Left ventricle myocardium inferior (tissue), 1 donor: ENCODE data around the gene PAK6. TPM values are rescaled to one million over a fixed set of nuclear protein-coding genes. Genes with fewer than 3 reads are reported as not detected.
A peak's percentile ranks its signal among the peaks of the same experiment; 100 is the strongest.

Experiments
- DNase-seq: peaks from one replicate; pipeline ENCODE4 v3.0.0-alpha.2; 2020
- H3K27ac ChIP-seq: fragments of 200-600 bp; replicated peaks from 2 replicates; pipeline ENCODE4 v1.8.0; 2021
- H3K27me3 ChIP-seq: fragments of 200-600 bp; 2 replicates; pipeline ENCODE4 v1.8.0; 2021; ENCODE audit warnings: low read depth
- H3K36me3 ChIP-seq: fragments of 200-600 bp; 2 replicates; pipeline ENCODE4 v1.8.0; 2021
- H3K4me1 ChIP-seq: fragments of 200-600 bp; 2 replicates; pipeline ENCODE4 v1.8.0; 2021
- H3K4me3 ChIP-seq: fragments of 200-600 bp; 2 replicates; pipeline ENCODE4 v1.8.0; 2021; ENCODE audit warnings: mild to moderate bottlenecking, moderate library complexity
- H3K9me3 ChIP-seq: fragments of 200-600 bp; replicated peaks from 2 replicates; pipeline ENCODE4 v1.8.0; 2021
- CTCF ChIP-seq: fragments of 200-600 bp; IDR thresholded peaks from 2 replicates; pipeline ENCODE4 v1.8.0; 2021; ENCODE audit warnings: antibody characterized with exemption, mild to moderate bottlenecking, borderline replicate concordance
- intact Hi-C: fragments of 100-400 bp; cut with micrococcal nuclease; formaldehyde crosslinking; loops from one replicate; pipeline ENCODE4 v1.11.0; 2022
- total RNA-seq: library from RNA; stranded (reverse); fragmentation: NEBNext Ultra II Directional; extraction: Animal tissue kit (Norgen Biotek cat#: 25700); gene quantifications from one replicate; pipeline ENCODE4 v1.2.1, GENCODE V29; 2021
- donor health status: DM: no; HTN: yes; CAD: no; lungs with severe emphysema.

The PAK6 gene
- total RNA-seq, 1 donor from 2014 or later: 8.2 TPM

- no peak for TF ChIP-seq CTCF
- Histone ChIP-seq H3K9me3 (peaks cover 21% of the 10 kb centered on the region), H3K27ac (peak overlapping the region; percentile 73), H3K4me3 (no peak overlapping the region), H3K27me3 (peaks cover 16% of the 10 kb centered on the region), H3K4me1 (peaks cover 50% of the 10 kb centered on the region), H3K36me3 (no peaks in the 10 kb centered on the region)
- intact Hi-C loops: no loop called here
- DNase-seq: peak; percentile 82
Observed at GRCh38 chr15:40295877-40296560, 57.2 kb downstream of the PAK6 start.

- Histone ChIP-seq H3K27ac (peak overlapping the region; percentile 73), H3K4me1 (peaks cover 50% of the 10 kb centered on the region), H3K9me3 (peaks cover 21% of the 10 kb centered on the region), H3K27me3 (peaks cover 12% of the 10 kb centered on the region), H3K36me3 (no peaks in the 10 kb centered on the region), H3K4me3 (no peak overlapping the region)
- no peak for DNase-seq
- intact Hi-C loops: no loop called here
- TF ChIP-seq CTCF: no peak
Observed at GRCh38 chr15:40296561-40297230, 57.8 kb downstream of the PAK6 start.

- Histone ChIP-seq H3K9me3 (peaks cover 21% of the 10 kb centered on the region), H3K4me1 (peaks cover 50% of the 10 kb centered on the region), H3K4me3 (no peak overlapping the region), H3K36me3 (no peaks in the 10 kb centered on the region), H3K27ac (no peak overlapping the region), H3K27me3 (peaks cover 7% of the 10 kb centered on the region)
- intact Hi-C loops: no loop called here
- no peak for TF ChIP-seq CTCF
- DNase-seq: no peak
Observed at GRCh38 chr15:40297356-40297755, 58.5 kb downstream of the PAK6 start.

- Histone ChIP-seq H3K27ac (no peak overlapping the region), H3K4me1 (peaks cover 41% of the 10 kb centered on the region), H3K4me3 (no peak overlapping the region), H3K9me3 (peaks cover 21% of the 10 kb centered on the region), H3K36me3 (no peaks in the 10 kb centered on the region), H3K27me3 (peaks cover 11% of the 10 kb centered on the region)
- no peak for DNase-seq
- intact Hi-C loops: no loop called here
- TF ChIP-seq CTCF: no peak
Observed at GRCh38 chr15:40298216-40298935, 59.5 kb downstream of the PAK6 start.

- intact Hi-C loops: no loop called here
Observed at GRCh38 chr15:40300367-40300766, 61.5 kb downstream of the PAK6 start.

More at GRCh38 chr15:40300367-40300766, 61.5 kb downstream of the PAK6 start:
- no peak overlapping the region for H3K4me3 ChIP-seq
- no peak for DNase-seq
- no peaks in the 10 kb centered on the region for H3K36me3 ChIP-seq
- peaks cover 5% of the 10 kb centered on the region for H3K27me3 ChIP-seq
- no peak overlapping the region for H3K27ac ChIP-seq
- H3K4me1 ChIP-seq: peaks cover 32% of the 10 kb centered on the region
- H3K9me3 ChIP-seq: peaks cover 21% of the 10 kb centered on the region
- TF ChIP-seq CTCF: no peak
